Epidermal melanocyte (primary cell): Measurements from ENCODE around the gene BAZ1A.

Source experiments
- DNase-seq: peaks from one replicate; pipeline ENCODE4 v3.0.0; 2011; ENCODE audit warnings: low spot score; ENCODE audit not compliant: insufficient read length

Gene BAZ1A

DNA sequence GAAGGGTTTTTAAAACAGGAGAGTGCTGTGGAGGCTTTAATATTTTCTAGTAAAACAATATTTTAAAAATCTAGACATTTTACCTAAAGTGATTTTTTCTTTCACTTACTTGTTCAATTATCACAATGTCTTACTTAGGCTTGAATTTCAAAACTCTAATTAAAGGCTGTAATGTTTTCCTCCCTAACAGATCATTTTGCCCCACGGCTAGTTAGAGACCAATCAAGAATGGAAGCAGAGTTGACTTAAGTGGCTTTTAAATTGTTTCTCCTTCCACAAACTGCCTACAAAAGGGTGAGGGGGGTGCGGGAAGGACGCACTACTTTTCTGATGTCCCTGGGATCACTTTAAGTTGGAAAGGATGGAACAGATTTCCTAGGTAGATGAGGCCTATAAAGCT, 151.3 kb downstream of the BAZ1A start:
- no peak for DNase-seq

DNA sequence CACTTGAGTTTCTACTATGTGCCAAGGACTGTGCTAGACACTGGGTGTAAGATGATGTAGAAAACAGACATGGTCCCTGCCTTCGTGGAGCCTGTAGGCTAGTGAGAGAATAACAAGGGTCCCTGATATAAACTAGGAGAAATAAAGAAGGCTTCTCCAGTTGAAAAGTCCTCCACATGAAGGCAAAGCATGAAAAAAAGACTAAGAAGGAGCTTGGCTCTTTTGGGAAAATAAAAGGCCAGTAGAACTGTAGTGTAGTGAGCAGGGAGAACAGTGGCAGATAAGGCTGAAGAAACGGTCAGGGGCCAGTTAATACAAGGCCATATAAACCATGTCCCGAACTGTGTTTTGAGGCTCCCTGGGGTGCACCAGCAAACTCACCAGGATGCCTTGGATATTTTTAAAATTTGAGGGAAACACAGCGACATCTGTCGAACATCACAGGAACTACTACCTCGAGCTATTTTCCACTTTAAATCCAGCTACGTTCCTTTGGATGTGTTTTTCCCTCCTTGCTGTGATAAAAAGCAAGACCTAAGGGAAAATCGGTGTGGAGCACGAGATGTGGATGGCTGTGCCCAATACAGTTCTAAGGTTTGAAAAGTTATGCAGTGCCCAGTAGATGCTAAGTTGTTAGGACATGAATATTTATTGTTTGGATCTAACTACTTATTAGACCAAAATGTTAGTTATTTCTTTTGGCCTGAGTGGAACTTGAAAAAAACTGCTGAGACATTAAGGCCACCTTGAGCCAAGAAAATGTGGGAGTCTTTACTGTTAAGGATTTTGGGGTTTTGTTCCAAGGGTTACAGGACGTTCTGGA, 152.2 kb downstream of the BAZ1A start:
- peak; percentile 78 for DNase-seq

DNA sequence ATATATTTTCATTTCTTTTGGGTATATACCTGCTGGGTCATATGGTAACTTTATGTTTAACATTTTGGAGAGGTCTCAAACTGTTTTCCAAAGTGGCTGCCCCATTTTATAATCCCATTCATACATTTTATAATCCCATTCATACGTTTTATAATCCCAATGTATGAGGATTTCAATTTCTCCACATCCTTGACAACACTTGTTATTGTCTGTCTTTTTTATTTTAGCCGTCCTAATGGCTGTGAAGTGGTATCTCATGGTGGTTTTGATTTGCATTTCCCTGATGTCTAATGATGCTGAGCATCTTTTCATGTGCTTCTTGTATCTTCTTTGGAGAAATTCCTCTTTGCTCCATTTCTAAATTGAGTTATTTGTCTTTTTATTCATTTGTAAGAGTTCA, 154.0 kb downstream of the BAZ1A start:
- DNase-seq, result no peak

DNA sequence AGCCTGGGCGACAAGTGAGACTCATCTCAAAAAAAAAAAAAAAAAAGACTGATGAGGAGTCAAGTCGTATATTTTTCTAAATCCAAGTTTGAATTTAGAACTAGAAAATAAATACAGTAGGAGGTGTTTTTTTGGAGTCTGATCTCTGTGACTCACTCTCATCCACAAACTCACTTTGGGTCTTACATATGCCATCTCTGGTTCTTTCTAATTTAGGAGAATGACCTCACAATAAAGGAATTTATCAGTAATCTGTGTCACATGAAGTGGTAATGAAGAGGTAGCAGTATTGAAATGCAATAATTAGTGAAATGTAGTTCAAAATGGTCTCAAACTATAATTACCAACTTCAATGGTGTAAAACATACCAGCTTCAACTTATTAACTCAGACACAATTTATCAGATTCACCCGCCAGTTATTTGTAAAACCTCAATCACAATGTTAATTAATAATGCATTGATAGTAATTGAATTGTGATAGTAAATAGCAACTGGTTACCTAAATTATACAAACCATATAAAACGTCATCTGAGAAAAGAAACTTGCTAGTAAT, 156.3 kb downstream of the BAZ1A start:
- DNase-seq, result no peak

DNA sequence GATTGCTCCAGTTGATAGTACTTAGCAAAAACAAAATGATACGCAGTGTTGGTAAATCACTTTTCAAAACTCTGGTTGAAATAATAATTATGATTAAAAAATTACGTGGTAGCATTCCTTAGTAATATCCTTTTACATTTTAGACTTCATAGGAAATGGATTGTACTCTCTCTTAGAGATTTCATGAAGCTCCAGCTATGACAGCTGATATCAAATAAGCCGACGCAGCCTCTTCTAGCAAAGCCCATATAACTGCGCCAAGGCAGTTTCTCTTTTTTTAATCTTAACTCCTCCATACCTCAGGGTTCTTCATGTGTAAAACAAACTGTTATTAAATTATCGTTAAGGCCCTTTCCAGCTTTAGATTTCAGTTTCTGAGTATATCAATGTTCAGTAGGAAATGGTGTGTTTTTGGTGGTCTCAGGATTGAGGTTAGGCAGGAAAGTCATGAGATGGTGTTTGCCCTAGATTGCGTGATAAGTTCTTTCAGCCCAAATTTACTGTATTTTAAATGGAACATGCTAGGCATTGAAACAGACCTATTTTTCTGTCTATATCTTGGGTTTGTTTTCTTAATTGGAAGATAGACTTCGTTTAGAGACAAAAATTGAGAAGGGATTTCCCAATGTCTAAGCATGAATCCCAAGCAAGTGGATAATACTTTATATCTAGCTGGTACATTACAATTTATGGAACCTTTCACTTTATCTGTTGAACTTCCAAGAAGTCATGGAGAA, 159.9 kb downstream of the BAZ1A start:
- no peak for DNase-seq

DNA sequence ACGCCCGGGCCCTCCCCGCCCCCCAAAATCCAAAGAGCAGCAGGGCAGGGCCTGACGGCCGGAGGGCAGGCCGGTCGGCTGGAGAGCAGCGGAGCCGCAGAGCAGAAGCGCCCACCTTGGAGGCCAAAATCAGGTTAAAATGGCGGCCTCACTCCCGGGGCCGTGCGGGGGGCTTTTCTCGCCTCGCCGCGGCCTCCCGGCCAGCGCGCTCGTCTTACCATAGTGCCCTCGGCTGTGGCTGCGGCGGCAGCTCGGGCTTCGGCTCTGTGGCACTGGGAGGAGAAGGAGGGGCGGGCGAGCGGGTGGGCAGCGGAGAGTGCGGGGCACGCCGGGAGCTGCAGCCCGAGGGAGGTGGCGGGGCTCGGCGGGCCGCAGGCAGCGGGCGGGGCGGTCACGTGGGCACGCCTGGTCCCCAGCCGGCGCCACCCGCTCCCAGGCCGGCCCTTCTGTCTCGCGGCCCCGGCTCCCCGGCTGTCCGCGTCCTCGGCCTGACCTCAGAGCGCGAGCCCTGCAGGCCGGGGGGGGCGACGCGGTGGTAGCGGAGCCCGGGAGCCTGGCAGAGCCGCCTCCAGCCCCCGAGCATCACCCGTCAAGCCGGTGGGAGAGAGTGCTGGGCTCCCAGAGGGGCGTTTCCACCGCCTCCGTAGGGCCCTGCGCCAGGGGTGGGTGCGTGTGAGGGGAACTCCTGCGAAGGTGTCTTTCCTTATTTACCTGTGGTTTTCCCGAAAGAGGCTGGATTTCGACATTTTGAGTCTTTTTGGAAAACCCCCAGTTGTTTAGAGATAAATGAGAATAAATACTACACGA, 160.6 kb downstream of the BAZ1A start, which contains the start of gene CFL2:
Gene CFL2 (minus strand): TSS at position 274 of the 807 bp plus-strand sequence. CDS start 53 bp downstream, at position 221.
- peak; percentile 76 for DNase-seq

DNA sequence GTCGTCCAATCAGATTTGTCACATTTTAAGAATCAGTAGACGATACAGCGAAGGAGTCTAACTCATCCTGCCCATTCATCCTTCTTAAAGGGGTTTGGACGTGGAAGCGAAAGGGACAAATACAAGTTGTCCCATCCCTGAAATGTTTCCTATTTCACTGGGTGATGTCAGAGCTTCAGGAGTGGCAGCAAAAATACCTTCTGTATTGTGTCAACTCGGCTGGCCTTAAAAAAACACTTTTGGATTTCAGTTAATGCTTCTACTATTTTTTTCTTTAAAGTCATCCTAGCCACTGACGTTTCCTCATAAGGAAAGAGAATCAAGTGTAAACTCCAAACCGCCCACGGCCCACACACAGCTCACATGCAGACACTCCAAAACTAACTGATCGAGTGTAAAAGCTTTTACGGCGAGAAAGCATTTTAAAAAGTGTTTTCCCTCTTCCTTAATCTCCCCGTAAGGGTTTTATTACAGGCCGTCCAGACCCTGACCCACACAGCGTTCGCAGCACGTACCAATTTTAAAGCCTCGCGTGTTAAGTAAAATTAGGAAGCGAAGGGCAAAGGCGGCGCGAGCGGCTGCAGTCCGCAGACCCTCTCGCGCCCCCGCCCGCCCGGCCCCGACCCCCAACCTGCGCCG, 161.4 kb downstream of the BAZ1A start:
- DNase-seq, result no peak

DNA sequence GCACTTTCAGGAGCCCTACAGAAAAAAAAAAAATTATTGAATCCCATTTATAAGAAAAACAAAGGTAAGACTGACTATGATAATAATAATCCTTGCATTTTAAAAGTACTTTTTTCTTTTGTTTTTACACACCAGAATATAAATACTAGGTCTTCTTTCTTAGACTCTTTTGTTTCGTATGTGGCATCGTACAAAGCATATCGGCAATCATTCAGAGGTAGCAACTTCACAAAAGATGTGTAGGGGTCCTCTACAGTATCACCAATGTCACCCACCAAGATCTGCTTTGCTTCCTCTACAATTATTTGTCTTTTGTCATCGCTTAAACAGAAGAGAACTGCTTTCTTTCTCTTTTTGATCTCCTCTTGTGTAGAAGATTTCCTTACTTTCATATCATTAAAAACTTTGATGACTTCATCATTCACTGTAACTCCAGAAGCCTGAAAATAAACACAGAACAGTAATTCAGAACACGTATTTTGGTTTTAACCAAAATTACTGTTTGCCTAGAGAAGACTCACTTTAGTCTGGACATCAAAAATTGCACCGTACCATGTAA, 162.0 kb downstream of the BAZ1A start:
- DNase-seq, result no peak

DNA sequence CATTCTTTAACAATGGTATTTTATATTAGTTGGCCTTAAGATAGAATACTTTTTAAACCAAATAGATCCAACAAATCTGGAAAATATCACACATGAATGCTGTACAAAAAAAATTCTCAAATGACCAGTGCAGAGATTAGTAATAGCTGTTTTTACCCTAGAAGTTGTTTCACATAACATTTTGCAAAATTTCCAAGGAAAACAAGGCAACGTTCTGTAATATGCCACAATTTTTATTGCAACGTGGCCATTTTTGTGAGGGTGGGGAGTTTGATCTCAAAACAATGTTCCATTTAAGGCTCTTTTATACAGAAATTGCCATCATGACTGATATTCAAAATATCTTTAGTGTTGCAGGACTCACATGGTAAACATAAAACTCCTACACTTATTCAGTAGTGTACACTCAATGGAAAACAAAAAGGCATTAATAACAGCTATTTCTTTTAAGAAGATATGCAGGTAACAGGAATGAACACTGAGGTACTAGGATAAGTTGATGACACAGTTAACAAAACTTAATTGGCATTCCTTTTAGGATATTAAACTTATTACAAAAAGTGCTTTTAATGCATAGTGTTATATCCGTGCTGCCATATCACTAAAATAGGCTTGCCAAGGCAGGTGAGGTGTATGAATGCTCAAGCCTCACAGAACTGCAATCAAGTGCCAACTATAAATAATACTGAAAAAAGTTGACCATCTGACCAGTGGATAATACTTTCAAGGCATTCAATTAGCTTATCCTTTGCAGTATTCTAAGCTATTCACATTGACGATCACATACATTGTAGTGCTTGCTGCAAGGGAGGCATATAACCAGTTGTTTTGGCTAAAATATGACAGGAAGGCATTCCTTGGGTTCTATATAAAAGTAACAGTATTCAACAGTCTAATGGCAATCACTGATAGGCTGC, 163.1 kb downstream of the BAZ1A start:
- no peak for DNase-seq

DNA sequence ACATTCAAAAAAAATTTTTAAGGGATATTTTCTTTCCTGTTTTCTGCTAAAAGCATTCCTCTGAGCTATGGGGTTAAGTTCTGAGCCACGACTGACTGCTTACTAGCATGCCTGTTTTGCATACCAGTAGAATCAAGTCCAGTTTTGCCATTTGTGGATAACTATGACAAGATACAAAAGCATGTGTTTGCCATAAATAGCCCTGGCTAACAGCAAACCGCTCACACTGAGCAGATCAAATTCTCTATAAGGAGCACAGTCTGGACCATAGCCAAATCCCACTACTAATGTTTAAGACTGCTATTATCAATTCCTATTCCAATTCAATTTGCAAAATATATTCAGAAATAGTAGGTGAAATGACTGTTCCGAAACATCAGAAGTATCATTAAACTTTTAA, 164.0 kb downstream of the BAZ1A start:
- DNase-seq, result peak; percentile 70

DNA sequence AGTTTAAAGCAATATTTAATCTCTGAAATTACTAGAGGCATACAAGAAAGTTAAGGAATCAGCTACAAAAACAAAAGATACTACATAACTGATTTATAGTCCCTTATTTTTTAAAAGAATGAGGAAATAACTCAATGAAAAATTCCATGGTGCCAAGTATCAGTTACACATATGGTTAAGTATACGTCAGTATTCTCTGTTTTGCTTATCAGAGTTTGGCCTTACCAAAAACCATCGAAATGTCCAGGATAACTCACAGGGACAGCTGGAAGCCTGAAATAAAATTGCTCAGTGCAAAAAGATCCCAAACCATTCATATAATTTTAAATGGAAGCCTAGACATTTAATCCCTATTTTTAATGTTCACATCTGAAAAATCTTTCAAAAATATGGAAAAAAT, 164.4 kb downstream of the BAZ1A start:
- no peak for DNase-seq

DNA sequence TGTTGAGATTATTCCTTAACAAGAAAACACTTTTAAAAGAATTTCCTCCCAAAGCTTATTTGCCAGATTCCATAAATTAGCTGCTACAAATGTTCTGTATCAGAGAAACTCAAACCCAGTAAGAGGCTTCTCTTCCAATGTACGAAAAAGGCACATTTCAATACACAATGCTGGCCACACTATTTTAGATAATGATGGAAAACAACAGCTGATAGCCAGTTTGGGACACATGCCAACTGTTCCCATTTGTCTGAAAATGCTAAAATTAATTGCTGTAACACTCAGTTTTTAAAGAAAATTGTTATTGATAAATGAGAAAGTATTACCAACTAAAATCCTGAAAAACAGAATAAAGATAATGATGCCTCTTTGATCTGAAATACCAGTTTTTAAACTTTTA, 165.2 kb downstream of the BAZ1A start:
- DNase-seq, result no peak

DNA sequence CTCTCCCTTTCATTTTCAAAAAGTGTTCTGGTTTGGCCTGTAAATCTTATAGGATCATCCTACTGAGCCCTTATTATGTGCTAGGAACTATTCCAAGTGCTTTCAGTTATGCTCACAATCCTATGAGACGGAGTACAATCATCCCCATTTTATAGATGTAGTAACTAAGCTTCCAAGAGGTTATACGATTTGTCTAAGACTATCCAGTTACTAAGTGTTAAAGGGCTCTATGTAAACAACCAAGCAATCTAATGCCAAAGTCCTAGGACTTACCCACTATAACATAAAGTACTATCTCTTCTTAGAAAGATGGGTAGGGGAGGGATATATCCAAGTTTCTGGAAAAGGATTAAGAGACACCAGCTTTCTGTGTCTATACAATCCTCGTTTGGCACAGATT, 167.4 kb downstream of the BAZ1A start:
- DNase-seq, result no peak
